Fibroblast of pulmonary artery (primary cell): ENCODE results near the gene NAB2.

ENCODE experiments used
- DNase-seq: peaks from one replicate; pipeline ENCODE4 v3.0.0-alpha.2; 2010; ENCODE audit warnings: low read depth
- H3K4me3 ChIP-seq: replicated peaks from 2 replicates; pipeline ENCODE4 v1.5.1; 2011; ENCODE audit warnings: low read depth, mild to moderate bottlenecking, control low read depth, low read length, moderate library complexity
- CTCF ChIP-seq: IDR thresholded peaks from 2 replicates; pipeline ENCODE4 v1.5.1; 2011; ENCODE audit warnings: mild to moderate bottlenecking, control low read depth, low read length, inconsistent platforms; ENCODE audit errors: missing control alignments

The NAB2 gene

GRCh38 chr12:57096099-57096572 is 7.2 kb downstream of the NAB2 start:
- DNase-seq, result no peak
- H3K4me3 ChIP-seq, result no peak overlapping the region
- TF ChIP-seq CTCF, result no peak

- no peak for DNase-seq
- no peak overlapping the region for H3K4me3 ChIP-seq
- no peak for TF ChIP-seq CTCF
These were observed 8.0 kb downstream of the NAB2 start for GRCh38 chr12:57096748-57097553.

- no peak for TF ChIP-seq CTCF
- DNase-seq, result no peak
- no peak overlapping the region for H3K4me3 ChIP-seq
These were observed 8.6 kb downstream of the NAB2 start for GRCh38 chr12:57097554-57097835.

GRCh38 chr12:57098546-57098945 is 9.6 kb downstream of the NAB2 start:
- no peak for TF ChIP-seq CTCF
- no peak for DNase-seq
- H3K4me3 ChIP-seq, result no peak overlapping the region

GRCh38 chr12:57099047-57099714 is 10.3 kb downstream of the NAB2 start:
- no peak overlapping the region for H3K4me3 ChIP-seq
- no peak for DNase-seq
- TF ChIP-seq CTCF, result no peak

- no peak for TF ChIP-seq CTCF
- no peak overlapping the region for H3K4me3 ChIP-seq
- DNase-seq, result no peak
These were observed 10.9 kb downstream of the NAB2 start for GRCh38 chr12:57099766-57100165.
